ENCODE measurements around the gene STX4.

Gene STX4

DNA sequence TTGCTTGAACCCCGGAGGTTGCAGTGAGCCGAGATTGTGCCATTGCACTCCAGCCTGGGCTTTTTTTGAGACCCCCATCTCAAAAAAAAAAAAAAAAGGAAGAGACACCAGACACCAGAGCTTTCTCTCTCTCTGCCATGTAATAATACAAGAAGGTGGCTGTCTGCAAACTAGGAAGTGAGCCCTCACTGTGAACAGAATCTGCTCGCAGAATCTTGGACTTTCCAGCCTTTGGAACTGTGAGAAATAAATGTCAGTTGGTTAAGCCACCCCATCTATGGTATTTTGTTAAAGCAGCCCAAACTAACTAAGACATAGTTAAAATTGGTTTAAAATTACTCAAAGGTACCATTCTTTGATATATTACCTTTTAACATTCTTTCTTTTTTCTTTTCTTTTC, 12.8 kb upstream of the STX4 start:
- DNase-seq (ENCODE audit: low read depth in 2 of 2) = no peak

DNA sequence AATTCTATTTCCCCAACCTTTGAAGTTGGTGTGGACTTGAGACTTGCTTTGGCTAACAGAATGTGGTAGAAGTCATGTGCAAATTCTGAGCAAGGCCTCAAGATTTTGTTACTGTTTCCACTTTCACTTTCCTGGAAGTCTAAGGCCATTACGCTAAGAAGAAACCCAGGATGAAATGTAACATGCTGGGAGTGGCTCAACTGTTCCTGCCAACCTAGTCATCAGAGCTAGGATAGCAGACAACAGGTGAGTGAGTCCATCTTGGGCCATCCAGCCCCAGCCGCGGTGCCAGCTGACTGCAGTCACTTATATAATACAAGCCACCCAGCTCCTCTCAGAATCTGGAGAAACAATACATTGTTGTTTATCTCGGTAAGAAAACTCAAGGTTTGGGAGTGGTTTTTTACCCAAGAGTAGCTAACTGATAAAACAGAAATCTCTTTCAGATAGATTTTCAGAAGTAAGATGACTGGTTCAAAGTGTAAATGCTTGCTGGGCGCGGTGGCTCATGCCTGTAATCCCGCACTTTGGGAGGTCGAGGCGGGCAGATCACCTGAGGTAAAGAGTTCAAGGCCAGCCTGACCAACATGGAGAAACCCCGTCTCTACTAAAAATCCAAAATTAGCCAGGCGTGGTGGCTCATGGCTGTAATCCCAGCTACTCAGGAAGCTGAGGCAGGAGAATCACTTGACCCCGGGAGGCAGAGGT, 10.7 kb upstream of the STX4 start:
- no peak for DNase-seq (ENCODE audit: low read depth in 2 of 2)

DNA sequence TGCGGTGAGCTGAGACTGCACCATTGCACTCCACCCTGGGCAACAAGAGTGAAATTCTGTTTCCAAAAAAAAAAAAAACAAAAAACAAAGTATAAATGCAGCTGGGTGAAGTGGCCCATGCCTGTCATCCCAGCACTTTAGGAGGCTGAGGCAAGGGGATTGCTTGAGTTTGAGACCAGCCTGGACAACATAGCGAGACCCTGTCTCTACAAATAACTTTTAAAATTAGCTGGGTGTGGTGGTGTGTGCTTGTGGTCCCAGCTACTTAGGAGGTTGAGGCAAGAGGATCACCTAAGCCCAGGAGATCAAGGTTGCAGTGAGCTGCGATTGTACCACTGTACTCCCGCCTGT, 10.1 kb upstream of the STX4 start:
- no peak for DNase-seq (ENCODE audit: low read depth in 2 of 2)

DNA sequence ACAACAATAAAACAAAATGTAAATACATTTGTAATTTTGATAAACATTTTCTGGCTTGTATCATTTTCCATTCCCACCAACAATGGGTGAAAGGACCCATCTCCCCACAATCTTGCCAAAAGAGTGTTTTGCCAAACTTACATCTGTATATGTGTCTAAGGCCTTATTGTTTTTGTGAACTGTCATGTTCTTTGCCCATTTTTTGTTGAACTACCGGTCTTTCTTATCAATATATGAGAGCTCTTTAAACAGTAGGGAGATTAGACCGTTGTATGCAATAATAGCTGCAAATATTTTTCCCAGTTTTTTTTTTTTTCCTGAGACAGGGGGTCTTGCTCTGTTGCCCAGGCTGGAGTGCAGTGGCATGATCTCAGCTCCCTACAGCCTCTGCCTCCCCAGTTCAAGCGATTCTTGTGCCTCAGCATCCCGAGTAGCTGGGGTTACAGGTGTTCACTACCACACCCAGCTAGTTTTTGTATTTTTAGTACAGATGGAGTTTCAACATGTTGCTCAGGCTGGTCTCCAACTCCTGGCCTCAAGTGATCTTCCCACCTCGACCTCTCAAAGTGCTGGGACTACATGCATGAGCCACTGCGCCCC, 9.6 kb upstream of the STX4 start:
- no peak for DNase-seq (ENCODE audit: low read depth in 2 of 2)

DNA sequence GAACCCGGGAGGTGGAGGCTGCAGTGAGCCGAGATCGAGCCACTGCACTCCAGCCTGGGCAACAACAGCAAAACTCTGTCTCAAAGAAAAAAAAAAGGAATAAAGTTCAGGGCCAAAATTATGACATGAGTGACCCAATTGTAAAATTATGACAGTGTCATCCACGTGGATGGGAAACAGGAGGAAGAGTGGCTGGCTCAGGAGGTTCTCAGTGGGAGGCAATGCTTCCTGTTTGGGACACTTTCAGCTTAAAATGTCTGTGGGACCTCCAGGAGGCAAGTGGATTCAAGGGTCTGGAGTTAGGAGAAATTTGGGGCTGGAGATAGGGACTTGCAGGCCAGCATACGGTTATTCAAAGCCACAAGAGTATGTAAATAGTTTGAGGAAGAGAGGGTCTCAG, 8.0 kb upstream of the STX4 start:
- DNase-seq (ENCODE audit: low read depth in 2 of 2) = no peak

DNA sequence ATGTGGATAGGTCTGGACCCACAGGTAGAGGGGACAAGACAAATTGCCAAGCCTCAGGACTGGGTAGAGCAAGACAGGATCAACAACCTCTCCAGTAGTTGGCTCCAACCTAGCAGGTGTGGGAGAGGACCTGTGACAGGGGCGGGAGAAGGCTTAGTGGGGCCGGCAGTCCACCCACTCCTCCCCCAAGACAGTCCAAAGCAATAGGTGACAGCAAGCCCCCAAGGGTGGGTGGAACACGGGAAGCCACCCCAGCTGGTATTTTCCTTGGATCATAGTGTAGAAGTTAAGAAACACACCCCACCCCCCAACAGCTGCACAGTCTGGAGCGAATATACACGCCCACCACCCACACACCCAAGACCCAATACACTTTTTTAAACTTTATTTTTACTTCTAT, 4.1 kb upstream of the STX4 start:
- DNase-seq (ENCODE audit: low read depth in 2 of 2) = no peak

DNA sequence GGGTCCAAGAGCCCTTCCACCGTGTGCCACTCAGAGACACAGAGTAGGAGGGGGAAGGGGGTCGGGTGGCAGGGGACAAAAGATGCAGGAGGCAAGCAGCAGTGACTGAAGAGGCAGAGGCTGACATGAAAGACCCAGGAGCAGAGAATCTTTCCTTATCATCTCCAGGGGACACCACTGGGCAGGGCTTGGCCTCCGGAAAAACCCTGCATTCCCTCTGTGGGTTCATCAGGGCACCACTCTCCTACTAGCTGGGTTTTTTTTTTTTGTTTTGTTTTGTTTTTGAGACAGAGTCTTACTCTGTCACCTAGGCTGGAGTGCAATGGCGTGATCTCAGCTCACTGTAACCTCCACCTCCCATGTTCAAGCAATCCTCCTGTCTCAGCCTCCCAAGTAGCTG, 2.1 kb upstream of the STX4 start:
- DNase-seq (ENCODE audit: low read depth in 2 of 2) = no peak

DNA sequence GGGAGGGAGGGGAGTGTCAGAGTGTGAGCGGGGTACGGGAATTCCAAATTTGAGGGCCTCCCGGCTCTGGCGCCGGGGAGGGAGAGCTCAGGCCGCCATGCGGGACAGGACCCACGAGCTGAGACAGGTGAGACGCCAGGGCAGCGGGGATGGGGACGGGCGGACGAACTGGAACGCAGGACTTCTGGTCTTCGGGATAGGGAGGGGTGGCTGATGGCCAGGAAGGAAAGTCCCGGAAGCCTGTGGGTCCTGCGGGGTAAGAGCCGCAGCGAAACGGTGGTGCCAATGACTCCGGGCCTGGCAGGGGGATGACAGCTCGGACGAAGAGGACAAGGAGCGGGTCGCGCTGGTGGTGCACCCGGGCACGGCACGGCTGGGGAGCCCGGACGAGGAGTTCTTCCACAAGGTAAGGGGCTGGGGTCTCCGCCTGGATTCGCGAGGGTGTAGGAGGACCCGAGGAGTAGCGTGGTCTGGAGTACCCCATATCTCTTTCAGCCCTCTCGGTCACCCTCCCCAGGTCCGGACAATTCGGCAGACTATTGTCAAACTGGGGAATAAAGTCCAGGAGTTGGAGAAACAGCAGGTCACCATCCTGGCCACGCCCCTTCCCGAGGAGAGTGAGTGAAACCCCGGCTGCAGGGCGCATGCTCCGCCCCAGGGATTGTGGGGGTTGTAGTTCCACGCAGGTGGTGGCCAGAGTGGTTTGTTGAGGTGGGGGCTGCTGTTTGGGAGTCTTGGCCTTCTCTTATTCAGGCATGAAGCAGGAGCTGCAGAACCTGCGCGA, 543 bp downstream of the STX4 start:
- DNase-seq (ENCODE audit: low read depth in 2 of 2) = peak; percentile 76 to 82

DNA sequence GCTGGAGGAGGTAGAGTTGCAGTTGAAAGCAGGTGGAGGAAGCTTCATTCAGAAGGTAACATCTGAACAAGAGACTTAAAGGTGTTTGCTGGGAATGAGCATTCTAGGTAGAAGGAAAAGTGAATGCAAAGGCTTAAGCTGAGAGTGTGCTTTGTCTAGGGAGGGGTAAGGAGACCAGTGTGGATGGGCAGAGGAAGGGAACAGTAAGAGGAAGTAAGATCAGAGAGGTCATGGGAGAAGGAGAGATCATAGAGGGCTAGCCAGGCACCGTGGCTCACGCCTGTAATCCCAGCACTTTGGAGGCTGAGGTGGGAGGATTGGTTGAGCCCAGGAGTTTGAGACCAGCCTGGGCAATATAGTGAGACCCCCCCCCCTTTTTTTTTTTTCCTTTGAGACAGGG, 3.3 kb downstream of the STX4 start:
- DNase-seq (ENCODE audit: low read depth in 2 of 2) = no peak

DNA sequence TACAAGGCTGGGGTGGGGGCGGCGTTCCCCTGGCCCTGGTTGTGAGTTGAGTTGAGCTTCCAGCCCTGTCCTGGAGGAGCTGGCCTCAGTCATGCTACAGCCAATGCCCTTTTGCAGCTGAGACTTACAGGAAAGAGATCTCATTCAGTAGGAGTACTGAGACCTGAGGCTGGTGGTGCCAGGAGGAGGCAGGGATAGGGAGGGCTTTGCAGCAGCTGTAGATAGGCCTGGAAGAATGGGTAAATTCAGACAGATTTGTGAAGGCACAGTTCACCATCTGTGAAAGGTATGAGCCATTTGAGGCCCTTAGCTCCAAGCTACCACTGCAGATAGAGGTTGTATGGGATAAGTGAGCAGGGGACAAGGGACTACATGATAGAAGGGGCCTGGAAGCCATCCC, 5.6 kb downstream of the STX4 start:
- DNase-seq (ENCODE audit: low read depth in 2 of 2) = no peak

DNA sequence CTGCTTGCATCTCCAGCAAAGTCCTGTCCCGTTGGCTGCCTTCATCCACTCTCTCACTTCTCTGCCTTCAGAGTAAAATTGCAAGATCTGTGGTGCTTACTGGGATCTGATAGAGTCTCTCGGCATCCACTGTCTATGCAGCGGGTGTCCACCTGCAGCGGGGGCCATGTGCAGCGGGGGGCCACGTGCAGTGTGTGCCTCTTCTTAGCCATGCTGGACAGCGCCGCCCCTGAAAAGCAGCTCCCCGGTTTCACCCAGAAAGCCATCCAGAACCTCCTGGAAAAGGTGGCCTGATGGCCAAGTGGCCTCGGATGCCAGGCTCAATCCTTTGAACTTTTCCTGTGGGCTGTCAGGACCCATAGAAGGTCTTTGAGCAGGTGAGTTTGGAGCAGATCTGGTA, 9.5 kb downstream of the STX4 start:
- DNase-seq (ENCODE audit: low read depth in 2 of 2) = no peak

DNA sequence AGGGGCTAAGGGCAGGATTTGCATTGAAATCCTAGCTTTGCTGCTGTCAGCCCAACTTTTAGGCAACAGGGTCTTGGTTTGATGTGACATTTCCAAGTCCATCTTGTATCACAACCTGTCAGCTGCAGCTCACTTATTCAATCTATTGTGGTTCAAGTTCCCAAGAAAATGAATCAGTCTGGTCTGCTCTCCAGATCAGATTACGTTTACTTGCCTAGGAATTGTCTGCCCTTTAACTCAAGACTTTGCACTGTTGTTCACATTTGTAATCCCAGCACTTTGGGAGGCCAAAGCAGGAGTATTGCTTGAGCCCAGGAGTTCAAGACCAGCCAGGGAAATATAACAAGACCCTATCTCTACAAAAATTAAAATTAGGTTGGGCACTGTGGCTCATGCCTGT, 10.0 kb downstream of the STX4 start:
- no peak for DNase-seq (ENCODE audit: low read depth in 2 of 2)

DNA sequence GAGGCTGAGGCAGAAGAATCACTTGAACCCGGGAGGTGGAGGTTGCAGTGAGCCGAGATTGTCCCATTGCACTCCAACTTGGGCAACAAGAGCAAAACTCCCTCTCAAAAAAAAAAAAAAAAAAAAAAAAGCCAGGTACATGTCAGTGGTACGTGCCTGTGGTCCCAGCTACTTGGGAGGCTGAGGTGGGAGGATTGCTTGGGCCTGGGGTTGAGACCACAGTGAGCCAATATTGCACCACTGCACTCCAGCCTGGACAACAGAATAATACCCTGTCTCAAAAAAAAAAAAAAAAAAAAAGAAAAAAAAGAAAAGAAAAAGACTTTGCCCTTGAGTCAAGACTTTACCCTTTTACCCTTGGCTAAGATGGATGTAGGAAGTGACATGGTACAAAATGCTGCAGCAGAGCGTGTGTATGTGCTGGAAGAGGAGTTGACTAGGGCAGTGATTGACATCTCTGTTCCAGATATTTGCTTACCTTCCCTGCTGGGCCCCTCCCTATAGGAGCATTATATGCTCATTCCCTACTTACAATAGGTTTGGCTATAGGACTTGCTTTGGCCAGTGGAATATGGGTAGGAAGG, 10.6 kb downstream of the STX4 start:
- no peak for DNase-seq (ENCODE audit: low read depth in 2 of 2)

DNA sequence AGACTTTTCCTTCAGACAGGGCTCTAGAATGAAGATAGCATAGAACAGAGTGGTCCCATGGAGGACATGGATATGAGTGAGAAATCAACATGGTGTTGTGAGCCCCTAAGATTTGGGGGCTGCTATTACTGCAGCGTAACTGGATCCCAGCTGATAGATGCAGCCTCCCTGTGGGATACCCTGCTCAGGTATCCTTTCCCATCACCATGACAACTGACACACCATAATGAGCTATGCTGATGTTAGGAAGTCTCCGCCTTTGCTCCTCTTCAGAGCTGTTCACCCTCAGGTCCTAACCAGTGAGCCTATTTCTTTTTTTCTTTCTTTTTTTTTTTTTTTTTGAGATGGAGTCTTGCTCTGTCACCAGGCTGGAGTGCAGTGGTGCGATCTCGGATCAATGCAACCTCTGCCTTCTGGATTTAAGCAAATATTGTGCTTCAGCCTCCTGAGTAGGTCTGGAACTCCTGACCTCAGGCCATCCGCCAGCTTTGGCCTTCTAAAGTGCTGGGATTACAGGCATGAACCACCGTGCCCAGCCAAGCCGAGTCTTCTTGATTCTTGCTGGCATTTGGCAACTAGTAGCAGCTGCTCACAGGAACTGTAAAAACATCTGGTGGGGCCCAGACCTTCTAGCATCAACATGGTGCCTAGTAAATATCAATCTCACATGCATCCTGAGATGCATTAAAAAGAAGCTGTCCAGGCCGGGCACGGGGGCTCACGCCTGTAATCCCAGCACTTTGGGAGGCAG, 17.1 kb downstream of the STX4 start:
- DNase-seq (ENCODE audit: low read depth in 2 of 2) = no peak

DNA sequence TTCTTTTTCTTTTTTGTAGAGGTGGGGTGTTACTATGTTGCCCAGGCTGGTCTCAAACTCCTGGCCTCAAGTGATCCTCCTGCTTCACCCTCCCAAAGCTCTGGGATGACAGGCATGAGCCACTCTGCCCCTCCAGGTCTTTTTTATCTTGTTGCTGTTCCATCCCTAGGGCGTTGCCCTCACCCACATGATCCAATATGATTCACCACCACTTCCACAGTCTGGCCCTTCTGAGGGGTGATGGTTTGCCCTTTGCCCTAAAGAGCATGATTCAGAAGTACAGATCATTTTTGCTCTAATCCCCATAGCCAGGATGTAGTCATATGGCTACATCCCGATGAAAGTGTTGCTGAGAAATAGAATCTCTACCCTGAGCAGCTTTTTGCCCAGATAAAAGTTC, 18.8 kb downstream of the STX4 start:
- no peak for DNase-seq (ENCODE audit: low read depth in 2 of 2)

DNA sequence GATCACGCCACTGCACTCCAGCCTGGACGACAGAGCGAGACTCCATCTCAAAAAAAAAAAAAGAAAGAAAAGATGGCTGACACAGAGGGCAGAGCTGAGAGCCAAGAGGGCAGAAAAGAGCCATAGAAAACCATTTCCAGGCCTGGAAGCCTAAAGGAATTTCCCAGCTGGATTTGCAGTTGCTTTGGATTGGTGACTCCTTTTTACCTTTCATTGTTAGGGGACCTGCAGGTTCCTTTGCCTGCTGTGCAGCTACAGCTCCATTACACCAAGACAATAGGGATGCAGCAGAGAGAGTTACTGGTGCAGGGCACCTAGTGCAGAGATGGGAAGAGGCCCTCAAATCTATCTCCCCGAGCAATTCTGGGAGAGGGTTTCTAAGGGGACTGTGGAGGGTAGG, 22.3 kb downstream of the STX4 start:
- no peak for DNase-seq (ENCODE audit: low read depth in 2 of 2)

DNA sequence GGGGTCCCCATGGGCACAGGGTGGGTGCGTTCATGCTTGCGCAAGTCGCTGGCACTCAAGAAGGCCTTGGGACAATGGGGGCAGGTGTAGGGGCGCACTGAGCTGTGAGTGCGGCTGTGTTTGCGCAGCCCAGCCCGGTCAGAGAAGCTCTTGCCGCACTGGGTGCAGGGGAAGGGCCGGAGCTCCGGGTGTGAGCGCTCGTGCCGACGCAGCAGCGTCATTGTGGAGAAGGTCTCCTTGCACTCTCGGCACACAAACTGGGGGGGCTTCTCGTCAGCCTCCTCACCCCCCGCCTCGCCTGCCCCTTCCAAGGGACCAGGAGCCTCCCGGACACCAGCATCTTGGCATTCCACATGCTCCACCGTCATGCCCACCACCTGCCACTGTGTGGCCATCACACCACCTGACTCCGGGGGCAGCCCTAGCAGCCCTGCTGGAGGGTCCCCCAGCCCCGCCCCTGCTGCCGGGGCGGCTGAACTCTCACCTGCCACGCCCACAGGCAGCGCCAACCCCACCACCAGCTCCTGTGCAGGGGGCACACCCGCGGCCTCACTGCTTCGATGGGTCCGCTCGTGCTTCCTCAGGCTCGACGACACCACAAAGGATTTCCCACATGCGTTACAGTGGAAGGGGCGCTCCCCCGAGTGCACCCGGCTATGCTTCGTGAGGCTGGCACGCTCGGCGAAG, 27.9 kb downstream of the STX4 start:
- DNase-seq (ENCODE audit: low read depth in 2 of 2) = no peak

DNA sequence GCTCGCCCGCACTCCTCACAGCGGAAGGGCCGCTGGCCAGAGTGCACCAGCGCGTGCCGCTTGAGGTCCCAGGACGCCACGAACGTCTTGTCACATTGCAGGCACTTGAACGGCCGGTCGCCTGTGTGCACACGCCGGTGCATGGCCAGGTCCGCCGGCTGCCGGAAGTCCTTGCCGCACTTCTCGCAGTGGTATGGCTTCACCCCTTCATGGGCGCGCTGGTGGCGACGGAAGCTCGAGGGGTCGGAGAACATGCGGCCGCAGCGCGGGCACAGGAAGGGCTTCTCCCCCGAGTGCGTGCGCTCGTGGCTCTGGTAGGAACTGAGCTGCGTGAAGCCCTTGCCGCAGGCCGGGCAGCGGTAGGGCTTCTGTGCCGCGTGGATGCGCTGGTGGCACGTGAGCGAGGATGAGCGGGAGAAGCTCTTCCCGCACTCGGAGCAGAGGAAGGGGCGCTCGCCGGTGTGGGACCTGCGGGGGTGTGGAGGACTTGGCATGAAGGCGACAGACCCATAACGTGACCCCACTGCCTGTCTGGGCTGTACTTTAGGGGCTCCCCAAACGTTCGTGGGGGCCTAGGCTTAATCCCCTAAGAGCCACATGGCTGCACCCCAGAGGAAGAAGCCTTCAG, 28.6 kb downstream of the STX4 start:
- no peak for DNase-seq (ENCODE audit: low read depth in 2 of 2)

DNA sequence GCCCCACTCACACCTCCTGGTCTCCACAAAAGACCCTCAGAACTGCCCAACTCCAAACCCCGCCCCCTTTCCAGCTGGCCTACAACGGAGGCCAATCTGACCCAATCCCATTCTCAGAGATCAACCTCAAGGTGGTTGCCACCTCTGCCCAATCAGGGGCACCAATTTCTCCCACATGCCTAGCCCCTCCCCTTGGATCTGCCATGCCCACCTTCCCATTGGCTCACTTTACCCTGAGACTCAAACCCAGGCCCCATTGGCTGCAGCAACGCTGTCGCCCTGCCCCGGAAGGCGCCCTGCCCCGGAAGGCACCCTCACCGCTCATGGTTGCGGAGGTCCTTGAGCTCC, 30.1 kb downstream of the STX4 start:
- DNase-seq (ENCODE audit: low read depth in 2 of 2) = no peak

DNA sequence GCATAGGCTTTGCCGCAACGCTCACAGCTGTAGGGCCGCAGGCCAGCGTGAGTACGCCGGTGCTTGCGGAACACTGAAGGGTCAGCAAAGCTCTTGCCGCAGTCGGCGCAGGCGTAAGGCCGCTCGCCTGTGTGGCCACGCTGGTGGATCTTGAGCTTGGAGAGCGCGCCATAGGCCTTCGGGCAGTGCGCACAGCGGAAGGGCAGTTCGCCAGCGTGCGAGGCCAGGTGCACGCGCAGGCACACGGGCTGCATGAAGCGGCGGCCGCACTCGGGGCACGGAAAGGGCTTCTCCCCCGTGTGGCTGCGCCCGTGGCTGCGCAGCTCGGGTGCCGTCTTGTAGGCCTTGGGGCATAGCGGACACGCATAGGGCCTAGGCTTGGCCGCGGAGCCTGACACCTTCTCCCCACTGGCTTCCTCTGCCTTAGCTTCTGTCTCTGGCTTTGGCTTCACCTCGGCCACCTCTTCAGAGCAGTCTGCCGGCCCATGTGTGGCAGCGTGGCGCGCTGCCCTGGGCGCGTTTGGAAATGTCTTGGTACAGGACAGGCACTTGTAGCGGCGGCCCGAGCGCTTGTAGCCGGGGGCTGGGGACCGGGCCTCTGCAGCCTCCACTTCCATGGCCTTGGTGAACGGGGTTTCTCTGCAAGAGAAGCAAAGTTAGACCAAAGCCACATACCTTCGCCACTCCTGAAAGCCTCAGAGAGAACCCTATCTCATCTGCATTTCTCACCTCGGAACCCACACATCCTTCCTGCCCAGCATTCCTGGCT, 30.7 kb downstream of the STX4 start:
- no peak for DNase-seq (ENCODE audit: low read depth in 2 of 2)
